HG02885 (cell line): ENCODE measurements around the gene PATJ.
"Not testable (repeated sequence)": the region's sequence is repeated elsewhere in the genome, so short reads cannot be mapped to it uniquely, and the experiment has no call there.

Experiments used
- ATAC-seq: cut with Tn5 transposase; IDR thresholded peaks from one replicate; pipeline ENCODE4 v1.9.1; 2021; ENCODE audit warnings: mild to moderate bottlenecking; ENCODE audit not compliant: unreplicated experiment, poor library complexity

PATJ gene

GRCh38 chr1:62194651-62195544 is 452.6 kb downstream of the PATJ start, which contains the start of gene L1TD1:
Gene L1TD1, plus strand, starts transcription at chr1:62194849. Its CDS starts 11,780 bp downstream, at chr1:62206629.
- ATAC-seq, result no peak

- no peak for ATAC-seq
These were observed 453.9 kb downstream of the PATJ start for GRCh38 chr1:62196086-62196690.

DNA sequence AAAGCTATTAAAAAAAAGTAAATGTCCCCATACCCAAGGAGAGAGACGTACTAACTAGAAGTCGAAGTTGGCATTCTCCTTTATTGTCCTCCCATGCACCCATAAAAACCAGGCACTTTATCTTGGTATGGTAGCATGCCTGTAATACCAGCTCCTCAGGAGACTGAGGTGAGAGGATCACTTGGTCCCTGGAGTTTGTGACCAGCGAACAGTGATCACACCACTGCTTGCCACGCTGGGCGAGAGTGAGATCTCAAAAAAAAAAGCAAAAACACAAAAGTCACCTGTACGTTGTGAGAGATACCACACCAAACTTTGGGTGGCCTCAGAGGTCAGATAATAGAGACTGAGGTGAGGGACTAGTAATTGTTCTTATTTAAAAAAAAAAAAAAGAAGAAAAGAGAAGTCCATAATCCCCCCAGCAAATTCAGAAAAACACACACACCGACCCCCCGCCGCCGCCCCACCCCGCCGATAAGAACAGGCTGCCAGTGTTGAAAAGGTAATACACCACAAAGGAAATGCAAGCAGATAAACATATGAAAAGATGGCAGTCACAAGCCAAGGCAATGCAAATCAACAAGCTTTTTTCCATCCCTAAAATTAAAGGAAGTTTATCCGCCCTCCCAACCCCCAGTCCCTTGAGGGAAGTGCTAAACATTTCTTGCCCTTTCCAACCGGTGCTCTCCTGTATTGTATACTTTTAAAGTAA is 455.9 kb downstream of the PATJ start:
- no peak for ATAC-seq

- no peak for ATAC-seq
These were observed 456.5 kb downstream of the PATJ start for GRCh38 chr1:62198781-62199125.

DNA sequence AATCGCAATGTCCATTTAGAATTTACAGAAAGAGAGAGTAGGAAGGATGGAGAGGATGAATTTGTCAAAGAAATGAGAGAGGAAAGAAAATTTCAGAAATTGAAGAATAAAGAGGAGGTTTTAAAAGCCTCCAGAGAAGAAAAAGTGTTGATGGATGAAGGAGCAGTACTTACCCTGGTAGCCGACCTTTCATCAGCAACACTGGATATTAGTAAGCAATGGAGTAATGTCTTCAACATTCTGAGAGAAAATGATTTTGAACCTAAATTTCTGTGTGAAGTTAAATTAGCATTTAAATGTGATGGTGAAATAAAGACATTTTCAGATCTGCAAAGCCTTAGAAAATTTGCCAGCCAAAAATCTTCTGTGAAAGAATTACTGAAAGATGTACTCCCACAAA is 464.9 kb downstream of the PATJ start:
- ATAC-seq, result no peak

- ATAC-seq, result no peak
These were observed 465.8 kb downstream of the PATJ start for GRCh38 chr1:62208087-62208486.

GRCh38 chr1:62208970-62209369 is 466.7 kb downstream of the PATJ start:
- no peak for ATAC-seq

- no peak for ATAC-seq
These were observed 467.8 kb downstream of the PATJ start for GRCh38 chr1:62209931-62210595.

- no peak for ATAC-seq
These were observed 468.7 kb downstream of the PATJ start for GRCh38 chr1:62210960-62211359.

GRCh38 chr1:62212411-62212810 is 470.1 kb downstream of the PATJ start:
- no peak for ATAC-seq

DNA sequence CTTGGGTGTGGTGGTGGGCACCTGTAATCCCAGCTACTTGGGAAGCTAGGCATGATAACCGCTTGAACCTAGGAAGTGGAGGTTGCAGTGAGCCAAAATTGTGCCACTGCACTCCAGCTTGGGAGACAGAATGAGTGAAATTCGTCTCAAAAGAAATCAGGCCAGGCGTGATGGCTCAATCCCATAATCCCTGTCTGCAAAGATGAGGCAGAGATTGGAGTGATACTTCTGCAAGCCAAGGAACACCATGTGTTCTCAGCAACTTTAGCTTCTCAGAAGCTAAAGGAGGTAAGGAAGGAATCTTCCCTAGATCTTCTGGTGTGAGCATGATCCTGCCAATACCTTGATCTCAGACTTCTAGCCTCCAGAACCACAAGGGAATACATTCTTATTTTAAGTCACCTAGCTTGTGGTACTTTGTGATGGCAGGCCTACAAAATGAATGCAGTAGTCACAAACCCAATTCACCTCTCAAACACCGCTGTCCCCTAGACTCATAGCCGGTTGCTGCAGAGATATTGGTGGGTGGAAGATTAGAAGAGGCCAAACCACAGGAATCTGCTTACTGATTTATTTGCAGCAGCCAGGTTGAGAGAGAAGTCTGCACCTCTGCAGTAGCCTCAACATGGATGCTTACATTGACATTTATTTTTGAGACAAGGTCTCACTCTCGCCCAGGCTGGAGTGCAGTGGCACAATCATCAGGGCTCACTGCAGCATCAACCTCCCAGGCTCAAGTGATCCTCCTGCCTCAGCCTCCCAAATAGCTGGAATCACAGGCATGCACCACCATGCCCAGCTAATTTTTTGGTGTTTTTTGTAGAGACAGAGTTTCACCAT is 471.0 kb downstream of the PATJ start:
- ATAC-seq, result no peak

GRCh38 chr1:62218604-62219003 is 476.3 kb downstream of the PATJ start:
- ATAC-seq, result no peak

- not testable (repeated sequence) for ATAC-seq
These were observed 478.2 kb downstream of the PATJ start for GRCh38 chr1:62220456-62220855.

- ATAC-seq, result no peak
These were observed 478.9 kb downstream of the PATJ start for GRCh38 chr1:62221171-62221570.

DNA sequence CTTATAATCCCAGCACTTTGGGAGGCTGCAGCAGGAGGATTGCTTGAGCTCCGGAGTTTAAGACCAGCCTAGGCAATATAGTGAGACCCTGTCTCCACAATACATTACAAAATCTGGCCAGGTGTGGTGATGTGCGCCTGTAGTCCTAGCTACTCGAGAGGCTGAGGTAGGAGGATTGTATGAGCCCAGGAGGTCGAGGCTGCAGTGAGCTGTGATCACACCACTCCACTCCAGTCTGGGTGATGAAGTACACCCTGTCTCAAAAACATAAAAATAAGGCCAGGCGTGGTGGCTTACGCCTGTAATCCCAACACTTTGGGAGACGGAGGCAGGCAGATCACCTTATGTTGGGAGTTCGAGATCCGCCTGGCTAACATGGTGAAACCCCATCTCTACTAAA is 480.0 kb downstream of the PATJ start:
- ATAC-seq, result no peak

- ATAC-seq, result no peak
These were observed 481.9 kb downstream of the PATJ start for GRCh38 chr1:62224182-62224581.

GRCh38 chr1:62227496-62227895 is 485.2 kb downstream of the PATJ start:
- ATAC-seq, result no peak
